HTERT RPE-1 (cell line): Measurements from ENCODE around the gene LAIR2.

Experiments used
- in situ Hi-C: fragments of 300-500 bp; cut with MboI; formaldehyde crosslinking; loops from 4 replicates; pipeline ENCODE4 v1.14.3; 2020; ENCODE audit warnings: low sequenced_read_pairs

Gene LAIR2

GRCh38 chr19:54502518-54503048 is at the start of gene LAIR2:
TSS of gene LAIR2 (plus strand) at chr19:54502831. CDS start at chr19:54502919, 88 bp downstream.
- in situ Hi-C loops, result no loop called here

GRCh38 chr19:54453921-54454780 is 48.5 kb upstream of the LAIR2 start:
- in situ Hi-C loops, result no loop called here

- in situ Hi-C loops, result no loop called here
These were observed 47.6 kb upstream of the LAIR2 start for GRCh38 chr19:54454781-54455675.

GRCh38 chr19:54455786-54456422 is 46.7 kb upstream of the LAIR2 start:
- in situ Hi-C loops, result no loop called here

- in situ Hi-C loops, result no loop called here
These were observed 45.9 kb upstream of the LAIR2 start for GRCh38 chr19:54456423-54457373.

- in situ Hi-C loops, result no loop called here
These were observed 44.6 kb upstream of the LAIR2 start for GRCh38 chr19:54457773-54458647.

GRCh38 chr19:54458648-54459281 is 43.9 kb upstream of the LAIR2 start:
- in situ Hi-C loops, result no loop called here

GRCh38 chr19:54459282-54460229 is 43.1 kb upstream of the LAIR2 start:
- in situ Hi-C loops, result no loop called here

GRCh38 chr19:54460230-54461005 is 42.2 kb upstream of the LAIR2 start:
- in situ Hi-C loops, result no loop called here

GRCh38 chr19:54461210-54461609 is 41.4 kb upstream of the LAIR2 start:
- in situ Hi-C loops, result no loop called here

- in situ Hi-C loops, result no loop called here
These were observed 41.0 kb upstream of the LAIR2 start for GRCh38 chr19:54461613-54462012.

- in situ Hi-C loops, result no loop called here
These were observed 40.5 kb upstream of the LAIR2 start for GRCh38 chr19:54462047-54462654.

GRCh38 chr19:54462655-54463530 is 39.7 kb upstream of the LAIR2 start:
- in situ Hi-C loops, result no loop called here

- in situ Hi-C loops, result no loop called here
These were observed 39.0 kb upstream of the LAIR2 start, which contains the start of gene LENG9 for GRCh38 chr19:54463531-54464043. TSS of gene LENG9 (minus strand) at chr19:54463778. CDS start at chr19:54463526, 252 bp downstream.
